Thyroid gland (tissue), 4 donors: ENCODE data around the gene FAM181A. TPM values are rescaled to one million over a fixed set of nuclear protein-coding genes. Genes with fewer than 3 reads are reported as not detected.

Experiments used
- DNase-seq, 2 donors: peaks; one replicate each; pipeline ENCODE4 v3.0.0-alpha.2; 2019
- H3K27ac ChIP-seq, 3 donors: fragments of 200-600 bp; sonication (generic); 1 replicate in 2 of 3; 2 replicates in 1 of 3; pipeline ENCODE4 v1.5.1; 2016 to 2019; ENCODE audit warnings: mild to moderate bottlenecking in 1 of 3, moderate library complexity in 1 of 3
- H3K27me3 ChIP-seq: fragments of 200-600 bp; sonication (generic); one replicate; pipeline ENCODE4 v1.5.1; 2019
- H3K36me3 ChIP-seq, 2 donors: fragments of 200-600 bp; sonication (generic); one replicate each; pipeline ENCODE4 v1.5.1; 2016 to 2019
- H3K4me1 ChIP-seq, 2 donors: fragments of 200-600 bp; sonication (generic); one replicate each; pipeline ENCODE4 v1.5.1; 2017 to 2019
- H3K4me3 ChIP-seq, 3 donors: fragments of 200-600 bp; sonication (generic); replicated peaks in 1 of 3; 1 replicate in 2 of 3; 2 replicates in 1 of 3; pipeline ENCODE4 v1.5.1; 2016; ENCODE audit warnings: mild to moderate bottlenecking in 1 of 3
- H3K9me3 ChIP-seq: fragments of 200-600 bp; sonication (generic); one replicate; pipeline ENCODE4 v1.5.1; 2017
- CTCF ChIP-seq, 6 experiments: fragments of 200-600 bp in 3 of 6; fragments of 450-650 bp in 3 of 6; sonication (generic) in 3 of 6; IDR thresholded peaks; one replicate each; pipeline ENCODE4 v1.5.1; 2016 to 2019; ENCODE audit warnings: antibody characterized with exemption in 6 of 6, mild to moderate bottlenecking in 2 of 6, inconsistent platforms in 1 of 6, moderate library complexity in 1 of 6
- POLR2A ChIP-seq, 2 donors: fragments of 450-650 bp; IDR thresholded peaks; one replicate each; pipeline ENCODE4 v1.6.1; 2017; ENCODE audit warnings: antibody characterized with exemption in 2 of 2, mild to moderate bottlenecking in 2 of 2, moderate library complexity in 1 of 2
- WGBS, 2 donors: methylation state at CpG; one replicate each; pipeline ENCODE4 v1.1.5; 2017; 5-methylcytosine and 5-hydroxymethylcytosine counted together
- intact Hi-C: fragments of 100-400 bp; cut with DNase I; formaldehyde crosslinking; loops from one replicate; pipeline ENCODE4 v1.15.1; 2023
- total RNA-seq, 4 donors: library from RNA; depleted of rRNA; stranded (reverse); fragments of >200 nt; gene quantifications; one replicate each; pipeline ENCODE4 v1.2.3, GENCODE V29; 2016

Gene FAM181A
- total RNA-seq, 4 donors from 2014 or later: 0.40 to 3.6 (median 0.63) TPM

GRCh38 chr14:93911975-93912615 is 15.0 kb upstream of the FAM181A start:
- no peak for DNase-seq
- TF ChIP-seq POLR2A (IDR thresholded peaks at IDR 0.05): no peak
- no peak for TF ChIP-seq CTCF (IDR thresholded peaks at IDR 0.05)
- Histone ChIP-seq H3K27me3 (no peaks in the 10 kb centered on the region), H3K4me1 (no peaks in the 10 kb centered on the region), H3K4me3 (no peak overlapping the region), H3K36me3 (no peaks in the 10 kb centered on the region), H3K27ac (no peak overlapping the region), H3K9me3 (no peaks in the 10 kb centered on the region)
- WGBS, 2 donors: 83 to 90% methylated on average over 5 of the region's 5 CpGs
- intact Hi-C loops: no loop called here

DNA sequence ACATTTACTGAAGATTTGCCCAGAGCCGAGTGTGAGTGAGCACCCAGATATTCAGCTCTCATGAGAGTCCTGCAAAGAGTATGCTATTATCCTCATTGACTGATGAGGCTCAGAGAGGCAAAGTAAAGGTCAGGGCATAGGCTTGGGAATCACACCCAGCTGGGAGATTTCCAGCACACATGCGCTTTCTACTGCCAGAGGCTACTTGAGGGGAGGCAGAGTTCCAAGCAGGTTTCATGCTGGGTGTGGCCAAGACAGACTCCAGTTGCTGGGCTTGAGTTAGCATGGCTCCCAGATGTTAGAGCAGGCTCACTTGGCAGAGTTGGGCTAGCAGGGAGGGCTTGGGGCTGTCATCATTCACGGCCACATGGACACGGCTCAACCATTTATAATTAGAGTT is 14.4 kb upstream of the FAM181A start:
- WGBS, 2 donors: 89 to 93% methylated on average over 4 of the region's 4 CpGs
- no peak overlapping the region for H3K27ac ChIP-seq
- no peak overlapping the region for H3K4me3 ChIP-seq
- H3K36me3 ChIP-seq: no peaks in the 10 kb centered on the region
- no peaks in the 10 kb centered on the region for H3K9me3 ChIP-seq
- H3K4me1 ChIP-seq: no peaks in the 10 kb centered on the region
- H3K27me3 ChIP-seq: no peaks in the 10 kb centered on the region
- intact Hi-C loops: no loop called here
- no peak for TF ChIP-seq POLR2A (IDR thresholded peaks at IDR 0.05)
- no peak for TF ChIP-seq CTCF (IDR thresholded peaks at IDR 0.05)
- no peak for DNase-seq

DNA sequence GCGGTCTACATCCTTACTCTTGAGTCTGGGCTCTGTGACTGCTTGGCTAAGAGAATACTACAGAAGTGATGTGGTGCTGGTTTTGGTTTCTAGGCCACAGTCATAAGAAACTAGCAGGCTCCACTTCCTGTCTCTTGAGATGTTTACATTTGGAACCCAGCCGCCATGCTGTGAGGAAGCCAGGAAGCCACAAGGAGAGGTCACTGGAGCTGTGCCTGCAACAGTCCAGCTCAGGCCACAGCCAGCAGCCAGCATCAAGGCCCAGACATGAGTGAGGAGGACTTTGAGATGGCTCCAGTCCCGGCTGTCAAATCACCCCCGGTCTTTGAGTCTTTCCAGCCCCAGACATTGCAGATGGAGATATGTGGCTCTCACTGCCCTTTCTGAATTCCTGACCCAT is 12.9 kb upstream of the FAM181A start:
- Histone ChIP-seq H3K27ac (no peak overlapping the region), H3K4me1 (no peaks in the 10 kb centered on the region), H3K4me3 (no peak overlapping the region), H3K9me3 (no peaks in the 10 kb centered on the region), H3K27me3 (no peaks in the 10 kb centered on the region), H3K36me3 (no peaks in the 10 kb centered on the region)
- TF ChIP-seq POLR2A (IDR thresholded peaks at IDR 0.05) (no peak), CTCF (IDR thresholded peaks at IDR 0.05) (no peak)
- intact Hi-C loops: no loop called here
- 83 to 91% methylated on average over 3 to 4 of the region's 4 CpGs for WGBS, 2 donors
- DNase-seq: no peak

- intact Hi-C loops: no loop called here
- H3K4me3 ChIP-seq: no peak overlapping the region
- 85 to 86% methylated on average over 10 to 11 of the region's 14 CpGs for WGBS, 2 donors
These were observed 12.0 kb upstream of the FAM181A start for GRCh38 chr14:93915070-93915705.

More at GRCh38 chr14:93915070-93915705, 12.0 kb upstream of the FAM181A start:
- TF ChIP-seq POLR2A (IDR thresholded peaks at IDR 0.05) (no peak), CTCF (IDR thresholded peaks at IDR 0.05) (no peak)
- Histone ChIP-seq H3K4me1 (no peaks in the 10 kb centered on the region), H3K27me3 (no peaks in the 10 kb centered on the region), H3K9me3 (no peaks in the 10 kb centered on the region), H3K36me3 (no peaks in the 10 kb centered on the region), H3K27ac (no peak overlapping the region)
- DNase-seq: no peak
